Uterus (tissue), 2 donors: ENCODE measurements around the gene VPS18.

Experiments used
- CTCF ChIP-seq, 4 experiments: fragments of 200-600 bp in 2 of 4; fragments of 450-650 bp in 2 of 4; sonication (generic) in 2 of 4; IDR thresholded peaks; one replicate each; pipeline ENCODE4 v1.5.1; 2016 to 2019; ENCODE audit warnings: antibody characterized with exemption in 4 of 4, mild to moderate bottlenecking in 2 of 4, moderate library complexity in 1 of 4
- POLR2A ChIP-seq, 2 donors: fragments of 450-650 bp; IDR thresholded peaks; one replicate each; pipeline ENCODE4 v1.6.1; 2016; ENCODE audit warnings: antibody characterized with exemption in 2 of 2, mild to moderate bottlenecking in 1 of 2, moderate library complexity in 1 of 2

- no peak for TF ChIP-seq CTCF (IDR thresholded peaks at IDR 0.05)
- TF ChIP-seq POLR2A (IDR thresholded peaks at IDR 0.05), result no peak
These were observed 38.6 kb downstream of the VPS18 start for GRCh38 chr15:40932649-40933516.
